COR-L47 (cell line): ENCODE data around the gene SERF2.
"Not testable (repeated sequence)": the region's sequence is repeated elsewhere in the genome, so short reads cannot be mapped to it uniquely, and the experiment has no call there.

Source experiments
- DNase-seq: peaks from one replicate; lab custom pipeline; 2025; lab: John Stamatoyannopoulos, UW

The SERF2 gene

DNA sequence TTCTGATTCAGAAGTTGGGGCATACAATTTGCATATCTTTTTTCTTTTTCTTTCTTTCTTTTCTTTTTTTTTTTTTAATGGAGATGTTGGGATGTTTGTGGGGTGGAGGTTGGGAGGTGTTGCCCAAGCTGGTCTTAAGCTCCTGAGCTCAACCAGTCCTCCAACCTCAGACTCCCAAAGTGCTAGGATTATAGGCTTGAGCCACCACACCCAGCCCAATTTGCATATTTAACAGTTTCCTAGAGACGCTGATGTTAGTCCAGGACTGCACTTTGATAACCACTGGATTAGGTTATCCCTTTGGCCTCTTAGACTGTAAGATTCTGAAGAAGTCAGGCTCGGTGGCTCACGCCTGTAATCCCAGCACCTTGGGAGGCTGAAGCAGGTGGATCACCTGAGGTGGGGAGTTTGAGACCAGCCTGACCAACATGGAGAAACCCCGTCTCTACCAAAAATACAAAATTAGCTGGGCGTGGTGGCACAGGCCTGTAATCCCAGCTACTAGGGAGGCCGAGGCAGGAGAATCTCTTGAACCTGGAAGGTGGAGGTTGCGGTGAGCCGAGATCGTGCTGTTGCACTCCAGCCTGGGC is 37.9 kb downstream of the SERF2 start:
- not testable (repeated sequence) for DNase-seq

- not testable (repeated sequence) for DNase-seq
Measured at GRCh38 chr15:43830691-43831275, 38.7 kb downstream of the SERF2 start.

- DNase-seq: not testable (repeated sequence)
Measured at GRCh38 chr15:43831519-43832052, 39.5 kb downstream of the SERF2 start.

DNA sequence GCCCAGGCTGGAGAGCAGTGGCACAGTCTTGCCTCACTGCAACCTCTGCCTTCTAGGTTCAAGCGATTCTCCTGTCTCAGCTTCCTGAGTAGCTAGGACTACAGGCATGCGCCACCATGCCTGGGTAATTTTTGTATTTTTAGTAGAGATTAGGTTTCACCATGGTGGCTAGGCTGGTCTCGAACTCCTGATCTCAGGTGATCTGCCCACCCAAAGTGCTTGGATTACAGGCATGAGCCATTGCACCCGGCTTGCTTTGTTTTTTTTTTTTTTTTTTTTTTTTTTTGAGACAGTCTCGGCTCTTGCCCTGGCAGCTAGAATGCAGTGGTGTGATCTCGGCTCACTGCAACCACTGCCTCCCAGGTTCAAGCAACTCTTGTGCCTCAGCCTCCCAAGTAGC is 40.4 kb downstream of the SERF2 start:
- DNase-seq: not testable (repeated sequence)

GRCh38 chr15:43845421-43845820 is 53.3 kb downstream of the SERF2 start:
- DNase-seq: no peak
